ENCODE data around the gene PPP4C. TPM values are rescaled to one million over a fixed set of nuclear protein-coding genes. Genes with fewer than 3 reads are reported as not detected.

Gene PPP4C
- total RNA-seq, 1 experiment from 2014 or later, result 165 TPM

DNA sequence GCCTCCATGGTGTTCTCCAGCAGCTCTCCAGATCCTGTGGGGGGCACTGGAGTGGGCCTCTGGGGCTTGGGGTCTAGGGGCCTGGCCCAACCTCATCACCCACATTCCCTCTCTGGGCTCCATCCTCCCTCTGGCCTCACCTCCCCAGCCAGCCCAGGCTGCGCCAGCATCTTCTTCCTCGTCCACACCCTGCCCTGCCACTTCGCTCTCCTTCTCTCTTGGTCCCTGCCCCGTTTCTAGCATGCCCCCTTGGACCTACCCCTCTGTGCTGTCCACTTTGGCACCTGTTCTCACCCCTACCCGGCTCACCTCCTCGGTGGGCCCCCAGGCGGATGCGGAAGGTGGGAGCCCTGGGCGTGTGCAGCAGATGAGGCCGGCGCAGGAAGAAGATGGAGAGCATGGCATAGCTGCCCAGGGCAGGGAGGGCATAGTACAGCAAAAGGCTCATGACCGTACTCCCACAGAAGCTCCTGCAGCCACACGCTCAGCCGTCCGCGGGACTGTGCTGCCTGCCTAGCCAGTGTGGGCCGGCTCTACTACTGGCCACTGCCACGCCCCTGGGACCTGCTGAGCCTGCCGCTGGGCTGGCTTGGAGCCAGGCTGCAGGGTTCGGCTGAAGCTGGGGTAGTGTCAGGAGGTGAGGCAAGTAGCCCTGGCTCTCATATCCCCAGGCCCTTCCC lies 37.4 kb downstream of the PPP4C start, which contains the start of gene GDPD3:
Gene GDPD3 (minus strand): TSS at position 507 of the 680 bp plus-strand sequence. CDS start 59 bp downstream, at position 448.
- TF ChIP-seq EZH2phosphoT487 (IDR thresholded peaks at IDR 0.05; ENCODE audit: borderline replicate concordance) (no peak), ZFX (IDR thresholded peaks at IDR 0.05) (no peak), RAD21 (IDR thresholded peaks at IDR 0.05; ENCODE audit: low read depth) (no peak), CBX3 (IDR thresholded peaks at IDR 0.05; ENCODE audit: low read depth) (no peak), SP1 (IDR thresholded peaks at IDR 0.05; ENCODE audit: low read depth) (no peak), POLR2A (IDR thresholded peaks at IDR 0.05; ENCODE audit: borderline replicate concordance, extremely low read depth, insufficient read depth, insufficient read length) (no peak), SIN3A (IDR thresholded peaks at IDR 0.05; ENCODE audit: low read depth) (no peak)
- TF ChIP-seq, protein P1, sequence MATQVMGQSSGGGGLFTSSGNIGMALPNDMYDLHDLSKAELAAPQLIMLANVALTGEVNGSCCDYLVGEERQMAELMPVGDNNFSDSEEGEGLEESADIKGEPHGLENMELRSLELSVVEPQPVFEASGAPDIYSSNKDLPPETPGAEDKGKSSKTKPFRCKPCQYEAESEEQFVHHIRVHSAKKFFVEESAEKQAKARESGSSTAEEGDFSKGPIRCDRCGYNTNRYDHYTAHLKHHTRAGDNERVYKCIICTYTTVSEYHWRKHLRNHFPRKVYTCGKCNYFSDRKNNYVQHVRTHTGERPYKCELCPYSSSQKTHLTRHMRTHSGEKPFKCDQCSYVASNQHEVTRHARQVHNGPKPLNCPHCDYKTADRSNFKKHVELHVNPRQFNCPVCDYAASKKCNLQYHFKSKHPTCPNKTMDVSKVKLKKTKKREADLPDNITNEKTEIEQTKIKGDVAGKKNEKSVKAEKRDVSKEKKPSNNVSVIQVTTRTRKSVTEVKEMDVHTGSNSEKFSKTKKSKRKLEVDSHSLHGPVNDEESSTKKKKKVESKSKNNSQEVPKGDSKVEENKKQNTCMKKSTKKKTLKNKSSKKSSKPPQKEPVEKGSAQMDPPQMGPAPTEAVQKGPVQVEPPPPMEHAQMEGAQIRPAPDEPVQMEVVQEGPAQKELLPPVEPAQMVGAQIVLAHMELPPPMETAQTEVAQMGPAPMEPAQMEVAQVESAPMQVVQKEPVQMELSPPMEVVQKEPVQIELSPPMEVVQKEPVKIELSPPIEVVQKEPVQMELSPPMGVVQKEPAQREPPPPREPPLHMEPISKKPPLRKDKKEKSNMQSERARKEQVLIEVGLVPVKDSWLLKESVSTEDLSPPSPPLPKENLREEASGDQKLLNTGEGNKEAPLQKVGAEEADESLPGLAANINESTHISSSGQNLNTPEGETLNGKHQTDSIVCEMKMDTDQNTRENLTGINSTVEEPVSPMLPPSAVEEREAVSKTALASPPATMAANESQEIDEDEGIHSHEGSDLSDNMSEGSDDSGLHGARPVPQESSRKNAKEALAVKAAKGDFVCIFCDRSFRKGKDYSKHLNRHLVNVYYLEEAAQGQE (IDR thresholded peaks at IDR 0.05; ENCODE audit: low read depth), result no peak
- TF ChIP-seq, protein P2, sequence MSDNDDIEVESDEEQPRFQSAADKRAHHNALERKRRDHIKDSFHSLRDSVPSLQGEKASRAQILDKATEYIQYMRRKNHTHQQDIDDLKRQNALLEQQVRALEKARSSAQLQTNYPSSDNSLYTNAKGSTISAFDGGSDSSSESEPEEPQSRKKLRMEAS (IDR thresholded peaks at IDR 0.05), result no peak
- TF ChIP-seq, protein P3, sequence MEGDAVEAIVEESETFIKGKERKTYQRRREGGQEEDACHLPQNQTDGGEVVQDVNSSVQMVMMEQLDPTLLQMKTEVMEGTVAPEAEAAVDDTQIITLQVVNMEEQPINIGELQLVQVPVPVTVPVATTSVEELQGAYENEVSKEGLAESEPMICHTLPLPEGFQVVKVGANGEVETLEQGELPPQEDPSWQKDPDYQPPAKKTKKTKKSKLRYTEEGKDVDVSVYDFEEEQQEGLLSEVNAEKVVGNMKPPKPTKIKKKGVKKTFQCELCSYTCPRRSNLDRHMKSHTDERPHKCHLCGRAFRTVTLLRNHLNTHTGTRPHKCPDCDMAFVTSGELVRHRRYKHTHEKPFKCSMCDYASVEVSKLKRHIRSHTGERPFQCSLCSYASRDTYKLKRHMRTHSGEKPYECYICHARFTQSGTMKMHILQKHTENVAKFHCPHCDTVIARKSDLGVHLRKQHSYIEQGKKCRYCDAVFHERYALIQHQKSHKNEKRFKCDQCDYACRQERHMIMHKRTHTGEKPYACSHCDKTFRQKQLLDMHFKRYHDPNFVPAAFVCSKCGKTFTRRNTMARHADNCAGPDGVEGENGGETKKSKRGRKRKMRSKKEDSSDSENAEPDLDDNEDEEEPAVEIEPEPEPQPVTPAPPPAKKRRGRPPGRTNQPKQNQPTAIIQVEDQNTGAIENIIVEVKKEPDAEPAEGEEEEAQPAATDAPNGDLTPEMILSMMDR (IDR thresholded peaks at IDR 0.05 in 2 of 3, conservative IDR thresholded peaks at IDR 0.05 in 1 of 3; ENCODE audit: borderline replicate concordance in 1 of 3, insufficient read depth in 1 of 3, low read depth in 2 of 3, low read length in 2 of 3), result no peak
- Histone ChIP-seq H3K4me3 (replicated peaks in 1 of 2; ENCODE audit: low read depth in 1 of 2, low read length in 2 of 2) (no peak within 1 kb of the TSS), H3K27me3 (ENCODE audit: insufficient read depth, low read length) (no peaks in the 10 kb centered on the region), H3K36me3 (ENCODE audit: control insufficient read depth in 1 of 2, insufficient read depth in 2 of 2, low read length in 2 of 2) (no peaks in the 10 kb centered on the region; a peak in 1 of 4 replicates), H3K4me1 (ENCODE audit: control insufficient read depth in 1 of 2, insufficient read depth in 2 of 2, low read length in 2 of 2) (peaks cover 15 to 43% of the 10 kb centered on the region in 2 experiments), H3K27ac (ENCODE audit: low read depth, low read length) (peak within 1 kb of the TSS; percentile 39; the same call in 1 of the 2 replicates), H3K9me3 (ENCODE audit: control insufficient read depth in 1 of 2, insufficient read depth in 1 of 2, low read depth in 1 of 2, low read length in 2 of 2) (no peaks in the 10 kb centered on the region), H3K4me2 (ENCODE audit: low read length) (peak within 1 kb of the TSS; percentile 51), H3K79me2 (ENCODE audit: insufficient read depth, low read length) (no peaks in the 10 kb centered on the region), H2AFZ (ENCODE audit: low read depth, low read length, poor library complexity, severe bottlenecking) (no peak within 1 kb of the TSS), H3K9ac (ENCODE audit: low read length) (0 out of 2 replicates have a peak within 1 kb of the TSS, but pooled peaks have one; percentile 14), H4K20me1 (ENCODE audit: insufficient read depth) (no peaks in the 10 kb centered on the region), H3K9me2 (ENCODE audit: insufficient read depth) (no peaks in the 10 kb centered on the region)
- DNase-seq (ENCODE audit: low read depth, low spot score), result no peak
- peak; percentile 42 for ATAC-seq
- intact Hi-C loops (cut with micrococcal nuclease), result no loop called here
- BruUV-seq (replicated peaks), result no TSS peak
- POLR2A ChIA-PET, result no interaction called here
- CTCF ChIA-PET, result interaction anchor here (0.6 to 3.8 kb wide), 10 partner anchors 9 to 545 kb away, joined by 3 to 48 read pairs (median 3); partner anchors contain the start of genes FBRS, TBX6 and ZNF771
- RAD21 ChIA-PET (ENCODE audit: low non-redundant PET in 1 of 2, low total read pairs in 2 of 2, uncharacterized antibody in 2 of 2, unreplicated experiment in 2 of 2), result interaction anchor here (0.5 to 1.7 kb wide), 2 partner anchors 21 to 296 kb away, joined by 3 to 6 read pairs; no protein-coding TSS in a partner anchor
